Superior temporal gyrus (tissue), 1 donor: Measurements from ENCODE around the gene ANO1.

Source experiments
- DNase-seq: peaks from one replicate; pipeline ENCODE4 v3.0.0-alpha.2; 2016; ENCODE audit errors: extremely low spot score

Gene ANO1

GRCh38 chr11:70137383-70137782 is 59.3 kb downstream of the ANO1 start:
- DNase-seq, result no peak

GRCh38 chr11:70138403-70138802 is 60.3 kb downstream of the ANO1 start:
- no peak for DNase-seq

GRCh38 chr11:70139785-70140410 is 61.8 kb downstream of the ANO1 start:
- no peak for DNase-seq

- no peak for DNase-seq
Observed at GRCh38 chr11:70140711-70141485, 62.8 kb downstream of the ANO1 start.

- DNase-seq, result no peak
Observed at GRCh38 chr11:70141486-70142220, 63.5 kb downstream of the ANO1 start.

GRCh38 chr11:70142221-70142875 is 64.2 kb downstream of the ANO1 start:
- no peak for DNase-seq

- no peak for DNase-seq
Observed at GRCh38 chr11:70144262-70144661, 66.1 kb downstream of the ANO1 start.

GRCh38 chr11:70145071-70145470 is 67.0 kb downstream of the ANO1 start:
- DNase-seq, result no peak

GRCh38 chr11:70145841-70146240 is 67.7 kb downstream of the ANO1 start:
- no peak for DNase-seq

GRCh38 chr11:70146299-70146698 is 68.2 kb downstream of the ANO1 start:
- DNase-seq, result no peak

GRCh38 chr11:70146895-70147520 is 68.9 kb downstream of the ANO1 start:
- no peak for DNase-seq

- DNase-seq, result no peak
Observed at GRCh38 chr11:70147668-70148067, 69.6 kb downstream of the ANO1 start.

GRCh38 chr11:70151671-70152070 is 73.6 kb downstream of the ANO1 start:
- DNase-seq, result no peak

GRCh38 chr11:70153133-70153727 is 75.1 kb downstream of the ANO1 start:
- DNase-seq, result no peak

GRCh38 chr11:70155386-70155785 is 77.3 kb downstream of the ANO1 start:
- no peak for DNase-seq

- DNase-seq, result no peak
Observed at GRCh38 chr11:70156291-70157037, 78.3 kb downstream of the ANO1 start.

- DNase-seq, result no peak
Observed at GRCh38 chr11:70158201-70158600, 80.1 kb downstream of the ANO1 start.

GRCh38 chr11:70158757-70159389 is 80.8 kb downstream of the ANO1 start:
- no peak for DNase-seq

- DNase-seq, result no peak
Observed at GRCh38 chr11:70159627-70160570, 81.8 kb downstream of the ANO1 start.
